ENCODE data around the gene NEK1. TPM values are rescaled to one million over a fixed set of nuclear protein-coding genes. Genes with fewer than 3 reads are reported as not detected.

Gene NEK1
- total RNA-seq, 4 donors from 2014 or later = 18.8 to 33.8 (median 25.0) TPM

DNA sequence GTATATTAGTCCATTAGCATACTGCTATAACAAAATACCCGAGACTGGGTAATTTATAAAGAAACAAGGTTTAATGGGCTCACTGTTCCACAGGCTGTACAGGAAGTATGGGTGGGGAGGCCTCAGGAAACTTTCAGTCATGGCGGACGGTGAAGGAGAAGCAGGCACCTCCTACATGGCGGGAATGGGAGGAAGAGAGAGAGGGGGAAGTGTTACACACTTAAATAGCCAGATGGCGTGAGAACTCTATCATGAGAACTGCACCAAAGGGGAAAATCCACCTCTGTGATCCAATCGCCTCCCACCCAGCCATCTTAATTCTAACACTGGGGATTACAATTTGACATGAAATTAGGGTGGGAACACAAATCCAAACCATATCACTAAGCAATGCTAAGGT, 242.7 kb downstream of the NEK1 start:
- intact Hi-C loops (cut with DNase I; ENCODE audit: low total_unique reads) = no loop called here
- no peak overlapping the region for H3K4me3 ChIP-seq
- H3K27me3 ChIP-seq = no peaks in the 10 kb centered on the region
- H3K36me3 ChIP-seq = no peaks in the 10 kb centered on the region
- TF ChIP-seq POLR2A (IDR thresholded peaks at IDR 0.05) (no peak), CTCF (IDR thresholded peaks at IDR 0.05) (no peak)
- no peaks in the 10 kb centered on the region for H3K4me1 ChIP-seq
- DNase-seq = no peak
- peaks cover 0 to 6% of the 10 kb centered on the region in 2 donors for H3K9me3 ChIP-seq
- H3K27ac ChIP-seq = no peak overlapping the region

DNA sequence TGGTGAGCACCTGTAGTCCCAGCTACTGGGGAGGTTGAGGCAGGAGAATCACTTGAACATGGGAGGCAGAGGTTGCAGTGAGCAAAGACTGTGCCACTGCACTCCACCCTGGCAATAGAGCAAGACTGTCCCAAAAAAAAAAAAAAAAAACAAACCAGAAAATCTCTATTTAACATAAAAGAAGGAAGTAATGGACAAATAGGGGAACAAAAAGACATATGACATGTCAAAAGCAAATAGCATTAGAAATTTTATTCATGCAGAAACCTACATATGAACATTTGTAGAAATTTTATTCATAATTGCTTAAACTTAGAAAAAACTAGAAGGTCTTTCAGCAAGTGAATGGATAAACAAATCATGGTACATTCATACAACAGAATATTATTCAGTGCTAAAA, 244.6 kb downstream of the NEK1 start:
- intact Hi-C loops (cut with DNase I; ENCODE audit: low total_unique reads) = no loop called here

DNA sequence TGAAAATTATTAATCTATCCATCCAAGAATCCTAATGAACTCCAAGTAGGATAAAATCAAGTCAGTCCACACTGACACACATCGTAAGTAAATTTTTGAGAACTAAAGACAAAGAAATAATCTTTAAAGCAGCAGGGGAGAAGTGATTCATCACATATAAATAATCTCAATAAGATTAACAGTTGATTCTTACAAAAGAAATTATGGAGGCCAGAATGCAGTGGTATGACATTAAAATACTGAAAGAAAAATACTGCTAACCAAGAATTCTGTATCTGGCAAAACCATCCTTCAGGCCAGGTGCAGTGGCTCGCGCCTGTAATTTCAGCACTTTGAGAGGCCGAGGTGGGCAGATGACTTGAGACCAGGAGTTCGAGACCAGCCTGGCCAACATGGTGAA, 245.6 kb downstream of the NEK1 start:
- Histone ChIP-seq H3K9me3 (peaks cover 0 to 6% of the 10 kb centered on the region in 2 donors), H3K4me1 (no peaks in the 10 kb centered on the region), H3K27me3 (no peaks in the 10 kb centered on the region), H3K4me3 (no peak overlapping the region), H3K36me3 (no peaks in the 10 kb centered on the region), H3K27ac (no peak overlapping the region)
- intact Hi-C loops (cut with DNase I; ENCODE audit: low total_unique reads) = no loop called here
- no peak for TF ChIP-seq POLR2A (IDR thresholded peaks at IDR 0.05)
- no peak for DNase-seq

More for the DNA sequence above, 244.6 kb downstream of the NEK1 start:
- Histone ChIP-seq H3K9me3 (peaks cover 0 to 6% of the 10 kb centered on the region in 2 donors), H3K4me3 (no peak overlapping the region), H3K27me3 (no peaks in the 10 kb centered on the region), H3K36me3 (no peaks in the 10 kb centered on the region), H3K4me1 (no peaks in the 10 kb centered on the region), H3K27ac (no peak overlapping the region)
- no peak for DNase-seq
- TF ChIP-seq POLR2A (IDR thresholded peaks at IDR 0.05) = no peak
- no peak for TF ChIP-seq CTCF (IDR thresholded peaks at IDR 0.05)

GRCh38 chr4:169362607-169363006, 249.8 kb downstream of the NEK1 start:
- intact Hi-C loops (cut with DNase I; ENCODE audit: low total_unique reads) = no loop called here
- Histone ChIP-seq H3K27ac (no peak overlapping the region), H3K27me3 (no peaks in the 10 kb centered on the region), H3K9me3 (peaks cover 0 to 6% of the 10 kb centered on the region in 2 donors), H3K36me3 (no peaks in the 10 kb centered on the region), H3K4me3 (no peak overlapping the region), H3K4me1 (no peaks in the 10 kb centered on the region)
- TF ChIP-seq POLR2A (IDR thresholded peaks at IDR 0.05) (no peak), CTCF (IDR thresholded peaks at IDR 0.05) (no peak)
- no peak for DNase-seq

DNA sequence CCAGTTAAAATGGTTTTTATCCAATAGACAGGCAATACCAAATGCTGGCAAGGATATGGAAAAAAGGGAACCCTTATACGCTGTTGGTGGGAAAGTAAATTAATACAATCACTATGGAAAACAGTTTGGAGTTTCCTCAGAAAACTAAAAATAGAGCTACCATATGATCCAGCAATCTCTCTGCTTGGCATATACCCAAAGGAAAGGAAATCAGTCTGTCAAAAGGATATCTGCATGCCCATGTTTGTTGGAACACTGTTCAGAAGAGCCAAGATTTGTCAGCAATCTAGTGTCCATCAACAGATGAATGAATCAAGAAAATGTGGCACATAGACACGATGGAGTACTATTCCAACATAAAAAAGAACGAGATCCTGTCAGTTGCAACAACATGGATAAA, 250.6 kb downstream of the NEK1 start:
- peaks cover 0 to 6% of the 10 kb centered on the region in 2 donors for H3K9me3 ChIP-seq
- no peak for DNase-seq
- H3K36me3 ChIP-seq = no peaks in the 10 kb centered on the region
- TF ChIP-seq CTCF (IDR thresholded peaks at IDR 0.05) (no peak), POLR2A (IDR thresholded peaks at IDR 0.05) (no peak)
- no peak overlapping the region for H3K27ac ChIP-seq
- no peaks in the 10 kb centered on the region for H3K4me1 ChIP-seq
- H3K27me3 ChIP-seq = no peaks in the 10 kb centered on the region
- H3K4me3 ChIP-seq = no peak overlapping the region
- intact Hi-C loops (cut with DNase I; ENCODE audit: low total_unique reads) = no loop called here

GRCh38 chr4:169359961-169360360, 252.4 kb downstream of the NEK1 start:
- H3K36me3 ChIP-seq = no peaks in the 10 kb centered on the region
- no peak for DNase-seq
- intact Hi-C loops (cut with DNase I; ENCODE audit: low total_unique reads) = no loop called here
- H3K27ac ChIP-seq = no peak overlapping the region
- H3K4me1 ChIP-seq = no peaks in the 10 kb centered on the region
- H3K9me3 ChIP-seq = no peaks in the 10 kb centered on the region
- H3K4me3 ChIP-seq = no peak overlapping the region
- no peaks in the 10 kb centered on the region for H3K27me3 ChIP-seq
- TF ChIP-seq CTCF (IDR thresholded peaks at IDR 0.05) (no peak), POLR2A (IDR thresholded peaks at IDR 0.05) (no peak)

All from uterus (tissue), 4 donors.